A673 (cell line): ENCODE results near the gene RAB11A. TPM values are rescaled to one million over a fixed set of nuclear protein-coding genes. Genes with fewer than 3 reads are reported as not detected.
A peak's percentile ranks its signal among the peaks of the same experiment; 100 is the strongest.

Experiments
- BruUV-seq: library from RNA; stranded (reverse); fragments of 400-500 nt; replicated peaks from 2 replicates; lab custom pipeline; 2021; lab: Mats Ljungman, UMichigan
- CTCF ChIA-PET: fragments of 300-600 bp; sonication (Branson Sonifier 250); formaldehyde crosslinking; loops from one replicate; lab custom pipeline; 2022; ENCODE audit warnings: antibody characterized with exemption; lab: Charles Lee
- POLR2A ChIA-PET: fragments of 300-600 bp; sonication (Branson Sonifier 250); formaldehyde crosslinking; loops from one replicate; lab custom pipeline; 2022; ENCODE audit warnings: antibody characterized with exemption; ENCODE audit not compliant: low non-redundant PET; lab: Charles Lee
- DNase-seq: peaks from one replicate; pipeline ENCODE4 v3.0.0-alpha.2; 2015; ENCODE audit warnings: low spot score
- H3K27ac ChIP-seq: fragments of 200-600 bp; sonication (generic); 2 replicates; pipeline ENCODE4 v1.5.1; 2016; ENCODE audit warnings: mixed run types, low read depth, mild to moderate bottlenecking, mixed read lengths, antibody characterized with exemption, low read length; ENCODE audit not compliant: poor library complexity, severe bottlenecking
- H3K27me3 ChIP-seq: fragments of 200-600 bp; sonication (generic); replicated peaks from 2 replicates; pipeline ENCODE4 v1.6.1; 2017; ENCODE audit warnings: mixed run types, low read depth, mild to moderate bottlenecking, mixed read lengths, antibody characterized with exemption, low read length; ENCODE audit not compliant: insufficient read depth, poor library complexity
- H3K36me3 ChIP-seq: fragments of 200-600 bp; sonication (generic); 2 replicates; pipeline ENCODE4 v1.6.1; 2016; ENCODE audit warnings: mixed run types, mild to moderate bottlenecking, mixed read lengths, antibody characterized with exemption, low read length; ENCODE audit not compliant: insufficient read depth, poor library complexity, severe bottlenecking
- H3K4me1 ChIP-seq: fragments of 200-600 bp; sonication (generic); 2 replicates; pipeline ENCODE4 v1.6.1; 2017; ENCODE audit warnings: mixed run types, mild to moderate bottlenecking, mixed read lengths, antibody characterized with exemption, low read length; ENCODE audit not compliant: insufficient read depth, poor library complexity, severe bottlenecking
- H3K4me3 ChIP-seq: fragments of 200-600 bp; sonication (generic); 2 replicates; pipeline ENCODE4 v1.5.1; 2016; ENCODE audit warnings: low read depth, mixed run types, mild to moderate bottlenecking, mixed read lengths, low read length; ENCODE audit not compliant: poor library complexity, severe bottlenecking
- H3K9me3 ChIP-seq: fragments of 200-600 bp; sonication (generic); 2 replicates; pipeline ENCODE4 v1.6.1; 2016; ENCODE audit warnings: mixed run types, low read depth, mild to moderate bottlenecking, mixed read lengths, antibody characterized with exemption, low read length; ENCODE audit not compliant: poor library complexity, severe bottlenecking
- CTCF ChIP-seq: fragments of 300-800, 200-600 bp; sonication (generic); conservative IDR thresholded peaks from 2 replicates; pipeline ENCODE4 v1.5.1; 2017; ENCODE audit warnings: low read depth, mild to moderate bottlenecking, antibody characterized with exemption, low read length, moderate library complexity, mixed read lengths
- EZH2 ChIP-seq: fragments of 200-600 bp; sonication (generic); IDR thresholded peaks from 2 replicates; pipeline ENCODE4 v1.6.1; 2017; ENCODE audit warnings: borderline replicate concordance, low read depth, mild to moderate bottlenecking, mixed read lengths, antibody characterized with exemption, low read length; ENCODE audit not compliant: poor library complexity, severe bottlenecking
- intact Hi-C: fragments of 100-400 bp; cut with micrococcal nuclease; formaldehyde crosslinking; loops from one replicate; pipeline ENCODE4 v1.10.0; 2022; ENCODE audit not compliant: unreplicated experiment
- total RNA-seq: library from RNA; stranded (reverse); gene quantifications from 2 replicates; pipeline ENCODE4 v1.2.3, GENCODE V29; 2021

RAB11A gene
- total RNA-seq, 1 experiment from 2014 or later, result 227 TPM

- intact Hi-C loops, result no loop called here
- BruUV-seq, result no TSS peak
- Histone ChIP-seq H3K9me3 (no peaks in the 10 kb centered on the region), H3K27me3 (no peaks in the 10 kb centered on the region), H3K36me3 (peaks cover 64% of the 10 kb centered on the region), H3K4me1 (peaks cover 17% of the 10 kb centered on the region), H3K27ac (no peak overlapping the region), H3K4me3 (no peak overlapping the region)
- ChIA-PET CTCF (no interaction called here), POLR2A (no interaction called here)
- DNase-seq, result no peak
- no peak for TF ChIP-seq EZH2
- no peak for TF ChIP-seq CTCF
These were observed 16.5 kb downstream of the RAB11A start for GRCh38 chr15:65885668-65886218.

DNA sequence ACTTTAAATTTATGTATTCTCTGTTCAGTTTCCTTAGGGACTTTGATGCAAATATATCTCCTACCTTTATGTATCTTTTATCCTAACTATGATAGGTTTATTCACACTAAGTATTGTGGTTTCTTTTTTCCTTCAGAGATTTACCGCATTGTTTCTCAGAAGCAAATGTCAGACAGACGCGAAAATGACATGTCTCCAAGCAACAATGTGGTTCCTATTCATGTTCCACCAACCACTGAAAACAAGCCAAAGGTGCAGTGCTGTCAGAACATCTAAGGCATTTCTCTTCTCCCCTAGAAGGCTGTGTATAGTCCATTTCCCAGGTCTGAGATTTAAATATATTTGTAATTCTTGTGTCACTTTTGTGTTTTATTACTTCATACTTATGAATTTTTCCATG lies 18.3 kb downstream of the RAB11A start:
- peaks cover 17% of the 10 kb centered on the region for H3K4me1 ChIP-seq
- TF ChIP-seq CTCF (no peak), EZH2 (no peak)
- no peak overlapping the region for H3K27ac ChIP-seq
- no peak overlapping the region for H3K4me3 ChIP-seq
- no peaks in the 10 kb centered on the region for H3K27me3 ChIP-seq
- intact Hi-C loops, result no loop called here
- no peaks in the 10 kb centered on the region for H3K9me3 ChIP-seq
- DNase-seq, result no peak
- no TSS peak for BruUV-seq
- ChIA-PET POLR2A (no interaction called here), CTCF (no interaction called here)
- H3K36me3 ChIP-seq, result peaks cover 64% of the 10 kb centered on the region

DNA sequence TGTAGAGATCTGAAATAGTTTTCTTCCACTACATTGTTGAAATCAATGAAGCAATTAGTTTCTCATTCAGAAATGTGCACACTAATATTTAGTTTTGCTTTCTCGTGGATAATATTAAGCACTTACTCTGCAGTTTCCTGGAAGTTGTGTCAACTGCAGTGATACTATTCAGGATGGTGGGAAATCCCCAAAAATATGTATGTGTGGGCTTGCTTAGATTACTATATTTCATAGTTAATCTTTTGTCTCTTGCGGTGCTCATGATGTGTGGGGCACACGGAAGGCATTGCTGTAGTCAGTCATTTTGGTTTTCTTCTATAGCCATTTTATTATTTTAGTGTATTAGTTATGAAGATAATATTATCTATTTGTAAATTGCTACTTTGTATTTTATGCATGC lies 19.7 kb downstream of the RAB11A start:
- Histone ChIP-seq H3K27ac (no peak overlapping the region), H3K4me1 (peaks cover 10% of the 10 kb centered on the region), H3K27me3 (no peaks in the 10 kb centered on the region), H3K36me3 (peaks cover 67% of the 10 kb centered on the region), H3K9me3 (no peaks in the 10 kb centered on the region), H3K4me3 (no peak overlapping the region)
- ChIA-PET CTCF (no interaction called here), POLR2A (no interaction called here)
- TSS peak; percentile 18 for BruUV-seq
- no peak for DNase-seq
- TF ChIP-seq CTCF (no peak), EZH2 (no peak)
- intact Hi-C loops, result no loop called here
